ENCODE results near the gene IQCE.

IQCE gene

DNA sequence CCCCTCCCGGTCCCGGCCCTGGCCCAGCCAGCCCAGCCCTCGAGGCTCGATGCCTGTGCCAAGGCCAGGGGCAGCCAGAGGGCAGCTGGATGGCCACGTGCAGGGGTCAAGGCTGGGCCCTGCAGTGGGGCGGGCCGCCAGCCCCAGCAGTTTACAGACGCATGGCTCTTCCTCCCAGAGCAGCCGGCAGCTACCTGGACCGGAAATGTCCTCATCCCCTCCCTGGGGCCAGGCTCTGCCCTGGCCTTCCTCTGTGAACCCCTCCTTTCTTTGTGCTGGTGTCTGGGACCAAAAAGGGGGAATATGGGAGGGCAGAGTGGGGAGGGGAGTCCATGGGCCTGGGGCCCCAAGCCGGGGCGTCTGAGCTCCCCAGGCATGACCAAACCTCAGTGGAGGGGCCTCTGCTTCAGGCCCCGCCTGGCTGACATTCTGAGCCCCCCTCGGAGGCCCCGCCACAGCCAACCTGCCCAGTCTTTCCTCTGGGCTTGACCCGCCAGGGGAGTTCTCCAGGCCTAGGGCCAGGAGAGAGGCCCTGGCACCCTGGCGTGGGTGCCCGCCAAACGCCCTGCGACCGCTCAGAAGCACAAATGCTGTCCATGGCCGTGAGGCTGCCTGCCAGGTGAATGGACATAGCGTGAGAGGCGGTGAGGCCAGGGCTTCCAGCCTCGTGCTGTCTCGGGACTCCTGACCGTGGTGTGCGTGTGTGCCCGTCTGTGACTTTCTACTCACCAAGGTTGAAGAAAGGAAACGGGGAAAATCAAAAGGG lies 104.5 kb downstream of the IQCE start:
- peak; percentile 39 for DNase-seq (ENCODE audit: low read depth)

GRCh38 chr7:2663960-2664359 lies 105.2 kb downstream of the IQCE start:
- no peak for DNase-seq (ENCODE audit: low read depth)

Measured in iris pigment epithelial cell (primary cell).